Endodermal cell (in vitro differentiated cells): ENCODE measurements around the gene SLC5A3. TPM values are rescaled to one million over a fixed set of nuclear protein-coding genes. Genes with fewer than 3 reads are reported as not detected.

Source experiments
- DNase-seq: peaks from one replicate; pipeline ENCODE4 v3.0.0-alpha.2; 2017
- H3K27ac ChIP-seq: 2 replicates; pipeline ENCODE4 v1.5.1; 2013; ENCODE audit warnings: mild to moderate bottlenecking, low read depth, low read length, moderate library complexity
- H3K27me3 ChIP-seq: 2 replicates; pipeline ENCODE4 v1.6.1; 2013; ENCODE audit warnings: mild to moderate bottlenecking, low read length, moderate library complexity; ENCODE audit not compliant: insufficient read depth, control insufficient read depth, poor library complexity, severe bottlenecking
- H3K36me3 ChIP-seq: 2 replicates; pipeline ENCODE4 v1.7.0; 2013; ENCODE audit warnings: mild to moderate bottlenecking, low read length, moderate library complexity; ENCODE audit not compliant: control insufficient read depth, insufficient read depth
- H3K4me1 ChIP-seq: one replicate; pipeline ENCODE4 v1.7.0; 2013; ENCODE audit warnings: low read length; ENCODE audit not compliant: control insufficient read depth, insufficient read depth
- H3K4me3 ChIP-seq: 2 replicates; pipeline ENCODE4 v1.5.1; 2013; ENCODE audit warnings: mild to moderate bottlenecking, low read length, moderate library complexity
- H3K9ac ChIP-seq: 2 replicates; pipeline ENCODE4 v1.6.1; 2013; ENCODE audit warnings: mild to moderate bottlenecking, low read length, moderate library complexity; ENCODE audit not compliant: poor library complexity, severe bottlenecking; ENCODE audit errors: extremely low read depth
- H3K9me3 ChIP-seq: 2 replicates; pipeline ENCODE4 v1.6.1; 2013; ENCODE audit warnings: mild to moderate bottlenecking, low read length, moderate library complexity; ENCODE audit not compliant: control insufficient read depth
- H3K27ac Mint-ChIP-seq: 2 replicates; pipeline ENCODE4 v1.8.0; 2020; ENCODE audit warnings: mixed read lengths
- H3K27me3 Mint-ChIP-seq: 2 replicates; pipeline ENCODE4 v1.8.0; 2021; ENCODE audit warnings: mild to moderate bottlenecking, mixed read lengths; ENCODE audit not compliant: insufficient read depth
- H3K36me3 Mint-ChIP-seq: 2 replicates; pipeline ENCODE4 v1.8.0; 2020; ENCODE audit warnings: low read depth, mixed read lengths
- H3K4me1 Mint-ChIP-seq: 2 replicates; pipeline ENCODE4 v1.8.0; 2020; ENCODE audit warnings: mixed read lengths
- H3K4me3 Mint-ChIP-seq: 2 replicates; pipeline ENCODE4 v1.8.0; 2020; ENCODE audit warnings: mild to moderate bottlenecking, moderate library complexity, mixed read lengths
- H3K9me3 Mint-ChIP-seq: 2 replicates; pipeline ENCODE4 v1.8.0; 2020; ENCODE audit warnings: mild to moderate bottlenecking, mixed read lengths
- WGBS, 2 experiments: methylation state at CpG; one replicate each; pipeline versions ENCODE4 v1.1.5 to v1.1.7; 2013; ENCODE audit warnings: missing lambda C conversion rate in 2 of 2, mixed read lengths in 1 of 2; ENCODE audit not compliant: insufficient coverage in 1 of 2, insufficient read length in 1 of 2; 5-methylcytosine and 5-hydroxymethylcytosine counted together
- total RNA-seq, 2 donors: library from RNA; stranded (reverse); fragmentation: NEBNext Ultra II Directional in 1 of 2; extraction: Animal tissue kit (Norgen Biotek cat#: 25700) in 1 of 2; gene quantifications; 2 replicates in 1 of 2; 3 replicates in 1 of 2; pipeline ENCODE4 v1.2.1, GENCODE V29; 2021
- TF ChIP-seq, protein P1 (sequence below): fragments of 200-600 bp; sonication (generic); conservative IDR thresholded peaks from 2 replicates; pipeline ENCODE4 v1.5.0; 2021; ENCODE audit warnings: antibody characterized with exemption, mild to moderate bottlenecking

Gene SLC5A3
- total RNA-seq, 2 donors from 2014 or later, result 41.9 to 57.2 TPM

DNA sequence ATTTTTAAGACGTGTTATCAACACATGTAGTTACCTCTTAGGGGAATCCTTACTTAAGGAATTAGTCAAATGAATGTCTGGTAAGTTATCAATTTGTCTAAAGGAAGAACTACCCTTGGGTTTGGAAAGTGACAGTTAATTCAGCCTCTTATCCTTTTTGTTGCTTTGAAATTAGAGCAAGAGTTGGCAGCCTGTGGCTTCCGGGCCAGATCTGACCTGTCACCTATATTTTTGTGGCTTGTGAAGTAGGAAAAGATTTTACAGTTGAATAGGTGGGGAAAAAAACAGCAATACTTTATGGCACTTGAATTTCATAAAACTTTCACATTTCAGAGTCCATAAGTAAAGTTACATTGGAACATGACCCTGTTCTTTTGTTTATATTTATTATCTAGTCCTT is 5.5 kb downstream of the SLC5A3 start:
- H3K27ac Mint-ChIP-seq, result no peak overlapping the region
- Histone ChIP-seq H3K36me3 (peaks cover 68% of the 10 kb centered on the region), H3K27ac (no peak overlapping the region), H3K27me3 (no peaks in the 10 kb centered on the region), H3K4me1 (peaks cover 18% of the 10 kb centered on the region), H3K9ac (no peak overlapping the region), H3K4me3 (peak overlapping the region; percentile 91), H3K9me3 (no peaks in the 10 kb centered on the region)
- H3K4me3 Mint-ChIP-seq, result no peak overlapping the region
- H3K9me3 Mint-ChIP-seq, result no peaks in the 10 kb centered on the region
- no peak for DNase-seq
- peaks cover 57% of the 10 kb centered on the region for H3K36me3 Mint-ChIP-seq
- H3K27me3 Mint-ChIP-seq, result no peaks in the 10 kb centered on the region
- peaks cover 86% of the 10 kb centered on the region for H3K4me1 Mint-ChIP-seq
- WGBS, 2 experiments, result 95 to 100% methylated on average over 1 to 2 of the region's 2 CpGs
- TF ChIP-seq, protein P1, sequence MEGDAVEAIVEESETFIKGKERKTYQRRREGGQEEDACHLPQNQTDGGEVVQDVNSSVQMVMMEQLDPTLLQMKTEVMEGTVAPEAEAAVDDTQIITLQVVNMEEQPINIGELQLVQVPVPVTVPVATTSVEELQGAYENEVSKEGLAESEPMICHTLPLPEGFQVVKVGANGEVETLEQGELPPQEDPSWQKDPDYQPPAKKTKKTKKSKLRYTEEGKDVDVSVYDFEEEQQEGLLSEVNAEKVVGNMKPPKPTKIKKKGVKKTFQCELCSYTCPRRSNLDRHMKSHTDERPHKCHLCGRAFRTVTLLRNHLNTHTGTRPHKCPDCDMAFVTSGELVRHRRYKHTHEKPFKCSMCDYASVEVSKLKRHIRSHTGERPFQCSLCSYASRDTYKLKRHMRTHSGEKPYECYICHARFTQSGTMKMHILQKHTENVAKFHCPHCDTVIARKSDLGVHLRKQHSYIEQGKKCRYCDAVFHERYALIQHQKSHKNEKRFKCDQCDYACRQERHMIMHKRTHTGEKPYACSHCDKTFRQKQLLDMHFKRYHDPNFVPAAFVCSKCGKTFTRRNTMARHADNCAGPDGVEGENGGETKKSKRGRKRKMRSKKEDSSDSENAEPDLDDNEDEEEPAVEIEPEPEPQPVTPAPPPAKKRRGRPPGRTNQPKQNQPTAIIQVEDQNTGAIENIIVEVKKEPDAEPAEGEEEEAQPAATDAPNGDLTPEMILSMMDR, result no peak

DNA sequence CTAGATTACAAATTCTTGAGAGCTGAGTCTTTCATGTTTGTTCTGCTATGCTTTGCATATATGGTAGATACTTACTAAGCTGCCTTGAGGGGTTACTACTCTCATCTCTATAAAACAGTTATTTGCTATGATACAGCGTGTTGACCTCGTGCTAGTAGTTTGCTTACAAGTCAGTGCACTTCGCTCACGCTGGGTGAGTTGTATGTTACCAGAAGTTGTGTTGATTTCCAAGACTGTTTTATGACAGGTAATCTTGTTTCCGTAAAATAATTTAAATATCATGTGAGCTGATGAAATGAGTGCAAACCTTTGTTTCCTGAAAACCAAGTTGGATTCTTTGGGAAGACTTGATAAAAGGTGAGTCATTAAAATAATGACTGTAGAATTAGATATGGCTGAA is 7.3 kb downstream of the SLC5A3 start:
- 94 to 100% methylated on average over 5 of the region's 5 CpGs for WGBS, 2 experiments
- peaks cover 56% of the 10 kb centered on the region for H3K36me3 Mint-ChIP-seq
- Histone ChIP-seq H3K9me3 (no peaks in the 10 kb centered on the region), H3K27ac (no peak overlapping the region), H3K27me3 (no peaks in the 10 kb centered on the region), H3K36me3 (peaks cover 85% of the 10 kb centered on the region), H3K4me1 (peaks cover 24% of the 10 kb centered on the region), H3K4me3 (peak overlapping the region; percentile 56), H3K9ac (no peak overlapping the region)
- H3K9me3 Mint-ChIP-seq, result no peaks in the 10 kb centered on the region
- DNase-seq, result no peak
- no peak overlapping the region for H3K4me3 Mint-ChIP-seq
- TF ChIP-seq, protein P1, result no peak
- H3K27ac Mint-ChIP-seq, result no peak overlapping the region
- peaks cover 90% of the 10 kb centered on the region for H3K4me1 Mint-ChIP-seq
- no peaks in the 10 kb centered on the region for H3K27me3 Mint-ChIP-seq

DNA sequence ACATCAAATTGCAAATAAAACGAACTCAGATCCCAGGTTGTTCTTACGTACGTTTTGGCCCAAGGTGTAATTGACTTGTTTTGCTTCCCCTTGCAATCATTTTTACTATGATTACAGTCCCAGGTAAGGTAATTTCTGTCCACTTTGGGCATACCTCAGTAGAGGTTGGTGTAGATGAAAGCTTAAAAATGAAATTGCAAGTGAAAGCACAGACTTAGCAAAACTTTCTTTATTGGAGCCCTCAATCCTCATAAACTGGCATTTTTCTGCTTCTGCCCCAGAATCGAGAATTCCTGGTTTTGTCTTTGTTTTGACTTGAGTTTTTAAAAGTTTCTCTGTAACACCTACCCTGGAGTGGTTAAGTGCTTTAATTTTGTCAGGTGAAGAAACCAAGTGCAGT is 9.4 kb downstream of the SLC5A3 start:
- WGBS, 2 experiments, result 89 to 94% methylated on average over 3 to 4 of the region's 4 CpGs

More for the DNA sequence above, 9.4 kb downstream of the SLC5A3 start:
- H3K4me1 Mint-ChIP-seq, result peaks cover 72% of the 10 kb centered on the region
- H3K9me3 ChIP-seq, result no peaks in the 10 kb centered on the region
- no peaks in the 10 kb centered on the region for H3K27me3 ChIP-seq
- H3K4me3 Mint-ChIP-seq, result no peak overlapping the region
- H3K36me3 Mint-ChIP-seq, result peaks cover 42% of the 10 kb centered on the region
- peak overlapping the region; percentile 21 for H3K4me3 ChIP-seq
- peaks cover 22% of the 10 kb centered on the region for H3K4me1 ChIP-seq
- DNase-seq, result no peak
- no peak overlapping the region for H3K9ac ChIP-seq
- H3K27me3 Mint-ChIP-seq, result no peaks in the 10 kb centered on the region
- no peak overlapping the region for H3K27ac ChIP-seq
- no peak overlapping the region for H3K27ac Mint-ChIP-seq
- TF ChIP-seq, protein P1, result no peak
- peaks cover 84% of the 10 kb centered on the region for H3K36me3 ChIP-seq
- H3K9me3 Mint-ChIP-seq, result no peaks in the 10 kb centered on the region
